ENCODE data around the gene DAB2. TPM values are rescaled to one million over a fixed set of nuclear protein-coding genes. Genes with fewer than 3 reads are reported as not detected.

Gene DAB2
- total and polyA plus RNA-seq, 2 donors (not counting 1 experiment from before 2014, with no cell fraction given), result 0.03 to 0.47 TPM

GRCh38 chr5:39379693-39380092 is 45.1 kb downstream of the DAB2 start:
- DNase-seq (no peak), ATAC-seq (ENCODE audit: low read depth) (no peak)
- no peak overlapping the region for H3K27ac Mint-ChIP-seq
- 100% methylated on average over 2 of the region's 3 CpGs for WGBS (ENCODE audit: insufficient coverage)
- no peak overlapping the region for H2AFZ ChIP-seq (ENCODE audit: insufficient read depth, low read depth, low read length, poor library complexity, severe bottlenecking)
- no peak overlapping the region for H3K4me2 ChIP-seq (replicated peaks; ENCODE audit: low read depth, low read length, poor library complexity, severe bottlenecking)
- H3K79me2 ChIP-seq (ENCODE audit: control insufficient read depth, insufficient read depth, low read length), result no peaks in the 10 kb centered on the region
- no peaks in the 10 kb centered on the region for H3K4me1 Mint-ChIP-seq
- ChIA-PET POLR2A (no interaction called here), CTCF (interaction anchor here (0.9 to 6.1 kb wide), 3 partner anchors 59 to 192 kb away, joined by 3 to 119 read pairs (median 3); no protein-coding TSS in a partner anchor)
- no peaks in the 10 kb centered on the region for H3K27me3 ChIP-seq (replicated peaks in 1 of 4; ENCODE audit: control extremely low read depth in 1 of 4, control insufficient read depth in 3 of 4, insufficient read depth in 4 of 4, low read length in 3 of 4)
- H3K4me3 ChIP-seq (ENCODE audit: control extremely low read depth in 1 of 5, extremely low read depth in 1 of 5, insufficient read depth in 1 of 5, low read depth in 2 of 5, low read length in 4 of 5), result no peak overlapping the region
- H3K9me3 Mint-ChIP-seq (ENCODE audit: insufficient read depth), result no peaks in the 10 kb centered on the region
- no peak overlapping the region for H3K4me3 Mint-ChIP-seq
- peaks cover 3% of the 10 kb centered on the region for H3K27me3 Mint-ChIP-seq
- no peaks in the 10 kb centered on the region for H3K4me1 ChIP-seq (ENCODE audit: control insufficient read depth in 2 of 2, insufficient read depth in 2 of 2, low read length in 2 of 2)
- no peaks in the 10 kb centered on the region for H3K36me3 ChIP-seq (replicated peaks in 1 of 2; ENCODE audit: control extremely low read depth in 1 of 2, control insufficient read depth in 1 of 2, extremely low read depth in 1 of 2, insufficient read depth in 2 of 2, low read length in 1 of 2)
- no peaks in the 10 kb centered on the region for H4K20me1 ChIP-seq (ENCODE audit: control insufficient read depth, insufficient read depth, low read length, poor library complexity, severe bottlenecking)
- no peaks in the 10 kb centered on the region for H3K9me3 ChIP-seq (ENCODE audit: control extremely low read depth in 1 of 3, control insufficient read depth in 2 of 3, insufficient read depth in 1 of 3, low read length in 2 of 3)
- H3K9ac ChIP-seq (ENCODE audit: low read length), result no peak overlapping the region
- H3K27ac ChIP-seq (ENCODE audit: low read length in 2 of 2), result no peak overlapping the region
- TF ChIP-seq CTCF (IDR thresholded peaks at IDR 0.05) (no peak), EZH2 (IDR thresholded peaks at IDR 0.05; ENCODE audit: borderline replicate concordance, insufficient read depth, low read depth, low read length, poor library complexity, severe bottlenecking) (no peak)
- intact Hi-C loops (cut with micrococcal nuclease), result no loop called here

- intact Hi-C loops (cut with micrococcal nuclease), result no loop called here
- ChIA-PET CTCF (interaction anchor here (0.9 to 6.1 kb wide), 3 partner anchors 171 to 197 kb away, joined by 3 to 119 read pairs (median 14); no protein-coding TSS in a partner anchor), POLR2A (no interaction called here)
- H3K4me1 Mint-ChIP-seq, result no peaks in the 10 kb centered on the region
- Histone ChIP-seq H3K4me1 (ENCODE audit: control insufficient read depth in 2 of 2, insufficient read depth in 2 of 2, low read length in 2 of 2) (no peaks in the 10 kb centered on the region), H3K9me3 (ENCODE audit: control extremely low read depth in 1 of 3, control insufficient read depth in 2 of 3, insufficient read depth in 1 of 3, low read length in 2 of 3) (no peaks in the 10 kb centered on the region), H3K27ac (ENCODE audit: low read length in 2 of 2) (no peak overlapping the region), H3K9ac (ENCODE audit: low read length) (no peak overlapping the region), H2AFZ (ENCODE audit: insufficient read depth, low read depth, low read length, poor library complexity, severe bottlenecking) (no peak overlapping the region), H3K79me2 (ENCODE audit: control insufficient read depth, insufficient read depth, low read length) (no peaks in the 10 kb centered on the region), H3K4me2 (replicated peaks; ENCODE audit: low read depth, low read length, poor library complexity, severe bottlenecking) (no peak overlapping the region), H4K20me1 (ENCODE audit: control insufficient read depth, insufficient read depth, low read length, poor library complexity, severe bottlenecking) (no peaks in the 10 kb centered on the region), H3K36me3 (replicated peaks in 1 of 2; ENCODE audit: control extremely low read depth in 1 of 2, control insufficient read depth in 1 of 2, extremely low read depth in 1 of 2, insufficient read depth in 2 of 2, low read length in 1 of 2) (no peaks in the 10 kb centered on the region), H3K4me3 (ENCODE audit: control extremely low read depth in 1 of 5, extremely low read depth in 1 of 5, insufficient read depth in 1 of 5, low read depth in 2 of 5, low read length in 4 of 5) (no peak overlapping the region), H3K27me3 (replicated peaks in 1 of 4; ENCODE audit: control extremely low read depth in 1 of 4, control insufficient read depth in 3 of 4, insufficient read depth in 4 of 4, low read length in 3 of 4) (no peaks in the 10 kb centered on the region)
- TF ChIP-seq EZH2 (IDR thresholded peaks at IDR 0.05; ENCODE audit: borderline replicate concordance, insufficient read depth, low read depth, low read length, poor library complexity, severe bottlenecking) (no peak), CTCF (IDR thresholded peaks at IDR 0.05) (no peak)
- ATAC-seq (ENCODE audit: low read depth) (no peak), DNase-seq (no peak)
- no peaks in the 10 kb centered on the region for H3K9me3 Mint-ChIP-seq (ENCODE audit: insufficient read depth)
- no peak overlapping the region for H3K27ac Mint-ChIP-seq
- peaks cover 3% of the 10 kb centered on the region for H3K27me3 Mint-ChIP-seq
- H3K4me3 Mint-ChIP-seq, result no peak overlapping the region
- WGBS (ENCODE audit: insufficient coverage), result 78% methylated on average over 1 of the region's 2 CpGs
Observed at GRCh38 chr5:39377613-39378012, 47.2 kb downstream of the DAB2 start.
